ENCODE data around the gene CFDP1.

Gene CFDP1

GRCh38 chr16:75380870-75381269, 52.4 kb downstream of the CFDP1 start:
- H3K9me3 ChIP-seq (replicated peaks; ENCODE audit: insufficient read depth, low read length), result no peaks in the 10 kb centered on the region
- no peaks in the 10 kb centered on the region for H3K36me3 ChIP-seq (replicated peaks; ENCODE audit: insufficient read depth, low read length)
- H4K20me1 ChIP-seq (ENCODE audit: insufficient read depth, low read length), result no peaks in the 10 kb centered on the region
- no peak overlapping the region for H3K9ac ChIP-seq (ENCODE audit: low read length)
- H3K9me2 ChIP-seq (replicated peaks; ENCODE audit: insufficient read depth, low read length), result no peaks in the 10 kb centered on the region
- peaks cover 3% of the 10 kb centered on the region; the same call in 1 of the 2 replicates for H3F3A ChIP-seq (ENCODE audit: insufficient read depth, low read length)
- H2AFZ ChIP-seq (ENCODE audit: low read length), result no peak overlapping the region
- H3K27me3 ChIP-seq (replicated peaks; ENCODE audit: insufficient read depth, low read length), result no peaks in the 10 kb centered on the region
- DNase-seq, result no peak
- no peaks in the 10 kb centered on the region for H3K79me2 ChIP-seq (ENCODE audit: low read length)
- H3K4me3 ChIP-seq (ENCODE audit: low read length), result no peak overlapping the region
- no peak overlapping the region; the same call in 1 of the 2 replicates for H3K4me2 ChIP-seq (ENCODE audit: low read depth, low read length)
- peaks cover 14% of the 10 kb centered on the region; the same call in 1 of the 2 replicates for H3K4me1 ChIP-seq (ENCODE audit: low read length)
- TF ChIP-seq EZH2phosphoT487 (IDR thresholded peaks at IDR 0.05; ENCODE audit: low read length), result no peak
- no peak for TF ChIP-seq EZH2 (optimal IDR thresholded peaks at IDR 0.05; ENCODE audit: low read depth, low read length)
- no peak for TF ChIP-seq CTCF (IDR thresholded peaks at IDR 0.05; ENCODE audit: low read length)
- no peak overlapping the region for H3K27ac ChIP-seq (ENCODE audit: low read length)

- Histone ChIP-seq H3K4me1 (ENCODE audit: low read length) (peaks cover 14% of the 10 kb centered on the region; the same call in 1 of the 2 replicates), H2AFZ (ENCODE audit: low read length) (no peak overlapping the region), H3K4me3 (ENCODE audit: low read length) (no peak overlapping the region), H3K4me2 (ENCODE audit: low read depth, low read length) (peak overlapping the region; percentile 30; the same call in 1 of the 2 replicates), H3F3A (ENCODE audit: insufficient read depth, low read length) (peaks cover 3% of the 10 kb centered on the region; the same call in 1 of the 2 replicates), H3K9me3 (replicated peaks; ENCODE audit: insufficient read depth, low read length) (no peaks in the 10 kb centered on the region), H3K9me2 (replicated peaks; ENCODE audit: insufficient read depth, low read length) (no peaks in the 10 kb centered on the region), H4K20me1 (ENCODE audit: insufficient read depth, low read length) (no peaks in the 10 kb centered on the region), H3K36me3 (replicated peaks; ENCODE audit: insufficient read depth, low read length) (no peaks in the 10 kb centered on the region), H3K79me2 (ENCODE audit: low read length) (no peaks in the 10 kb centered on the region), H3K27me3 (replicated peaks; ENCODE audit: insufficient read depth, low read length) (no peaks in the 10 kb centered on the region), H3K27ac (ENCODE audit: low read length) (no peak overlapping the region), H3K9ac (ENCODE audit: low read length) (no peak overlapping the region)
- peak; percentile 56 for DNase-seq
- TF ChIP-seq EZH2phosphoT487 (IDR thresholded peaks at IDR 0.05; ENCODE audit: low read length) (no peak), CTCF (IDR thresholded peaks at IDR 0.05; ENCODE audit: low read length) (no peak), EZH2 (optimal IDR thresholded peaks at IDR 0.05; ENCODE audit: low read depth, low read length) (no peak)
Measured at GRCh38 chr16:75379911-75380847, 53.1 kb downstream of the CFDP1 start.

DNA sequence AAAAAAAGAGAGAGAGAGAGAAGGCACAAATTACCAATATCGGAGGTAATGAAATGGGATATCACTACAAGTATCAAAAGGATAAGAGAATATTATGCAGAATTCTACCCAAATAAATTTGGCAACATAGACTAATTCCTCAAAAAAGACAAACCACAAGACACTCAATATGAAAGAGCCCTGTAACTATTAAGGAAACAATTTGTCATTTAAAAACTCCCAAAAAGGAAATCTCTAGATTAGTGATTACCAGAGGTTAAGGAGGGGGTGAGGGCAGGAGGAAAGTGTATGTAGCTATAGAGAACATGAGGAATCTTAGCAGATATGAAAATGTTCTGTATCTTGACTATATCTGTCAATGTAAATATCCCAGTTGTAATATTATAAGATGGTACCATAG, 54.0 kb downstream of the CFDP1 start:
- Histone ChIP-seq H3K4me1 (ENCODE audit: low read length) (peaks cover 14% of the 10 kb centered on the region; the same call in 1 of the 2 replicates), H2AFZ (ENCODE audit: low read length) (no peak overlapping the region), H3K9me2 (replicated peaks; ENCODE audit: insufficient read depth, low read length) (no peaks in the 10 kb centered on the region), H3K4me2 (ENCODE audit: low read depth, low read length) (peak overlapping the region; percentile 30; the same call in 1 of the 2 replicates), H3K27ac (ENCODE audit: low read length) (no peak overlapping the region), H3K79me2 (ENCODE audit: low read length) (no peaks in the 10 kb centered on the region), H3K36me3 (replicated peaks; ENCODE audit: insufficient read depth, low read length) (no peaks in the 10 kb centered on the region), H3K9ac (ENCODE audit: low read length) (no peak overlapping the region), H3K27me3 (replicated peaks; ENCODE audit: insufficient read depth, low read length) (no peaks in the 10 kb centered on the region), H3K9me3 (replicated peaks; ENCODE audit: insufficient read depth, low read length) (no peaks in the 10 kb centered on the region), H3K4me3 (ENCODE audit: low read length) (no peak overlapping the region), H3F3A (ENCODE audit: insufficient read depth, low read length) (peaks cover 3% of the 10 kb centered on the region; the same call in 1 of the 2 replicates), H4K20me1 (ENCODE audit: insufficient read depth, low read length) (no peaks in the 10 kb centered on the region)
- DNase-seq, result no peak
- no peak for TF ChIP-seq EZH2phosphoT487 (IDR thresholded peaks at IDR 0.05; ENCODE audit: low read length)
- no peak for TF ChIP-seq EZH2 (optimal IDR thresholded peaks at IDR 0.05; ENCODE audit: low read depth, low read length)
- no peak for TF ChIP-seq CTCF (IDR thresholded peaks at IDR 0.05; ENCODE audit: low read length)

Measured in MM.1S (cell line).